ENCODE measurements around the gene KCNV2.

Gene KCNV2

GRCh38 chr9:2755285-2755684 lies 38.0 kb downstream of the KCNV2 start:
- no CpG with 5 or more reads among the region's 1 CpG for WGBS, 2 donors (ENCODE audit: extremely low coverage in 2 of 2, insufficient read length in 2 of 2, insufficient replicate concordance in 1 of 2)
- Histone ChIP-seq H3K4me1 (ENCODE audit: control insufficient read depth in 2 of 2, insufficient read depth in 1 of 2, low read depth in 1 of 2, low read length in 2 of 2) (no peaks in the 10 kb centered on the region), H2BK12ac (ENCODE audit: low read length) (no peak overlapping the region), H3K27ac (replicated peaks; ENCODE audit: low read length) (no peak overlapping the region), H3K79me1 (ENCODE audit: low read depth, low read length) (no peaks in the 10 kb centered on the region), H3K4me3 (ENCODE audit: low read length in 2 of 2) (no peak overlapping the region), H3K23ac (ENCODE audit: low read depth, low read length, poor library complexity) (no peak overlapping the region), H4K8ac (ENCODE audit: low read depth, low read length) (no peak overlapping the region), H4K91ac (ENCODE audit: low read depth, low read length, poor library complexity) (no peak overlapping the region), H3K9me3 (replicated peaks in 1 of 2; ENCODE audit: control insufficient read depth in 2 of 2, insufficient read depth in 1 of 2, low read depth in 1 of 2, low read length in 2 of 2) (peaks cover 0 to 11% of the 10 kb centered on the region in 2 donors), H3K14ac (ENCODE audit: low read length) (no peak overlapping the region), H2BK15ac (ENCODE audit: low read length) (no peak overlapping the region), H3K4me2 (ENCODE audit: insufficient read depth, low read length, poor library complexity, severe bottlenecking) (no peak overlapping the region), H3K18ac (ENCODE audit: low read length) (no peak overlapping the region), H2AFZ (ENCODE audit: low read length) (no peak overlapping the region), H2BK120ac (ENCODE audit: low read depth, low read length) (no peak overlapping the region), H2AK5ac (ENCODE audit: low read depth, low read length) (no peak overlapping the region), H2BK5ac (ENCODE audit: low read length) (no peak overlapping the region), H3K9ac (ENCODE audit: low read depth, low read length, poor library complexity) (no peak overlapping the region), H3K4ac (ENCODE audit: low read length) (no peak overlapping the region), H3K27me3 (ENCODE audit: control insufficient read depth in 3 of 3, insufficient read depth in 3 of 3, low read depth in 1 of 3, low read length in 3 of 3) (no peaks in the 10 kb centered on the region), H3K36me3 (replicated peaks in 1 of 2; ENCODE audit: control insufficient read depth in 2 of 2, insufficient read depth in 2 of 2, low read length in 2 of 2) (peaks cover under 1 to 34% of the 10 kb centered on the region in 2 donors)
- DNase-seq (ENCODE audit: low spot score): no peak

GRCh38 chr9:2758162-2758897 lies 41.0 kb downstream of the KCNV2 start:
- Histone ChIP-seq H3K4me2 (ENCODE audit: insufficient read depth, low read length, poor library complexity, severe bottlenecking) (no peak overlapping the region), H2AK5ac (ENCODE audit: low read depth, low read length) (no peak overlapping the region), H4K8ac (ENCODE audit: low read depth, low read length) (no peak overlapping the region), H3K18ac (ENCODE audit: low read length) (no peak overlapping the region), H3K4ac (ENCODE audit: low read length) (no peak overlapping the region), H3K9ac (ENCODE audit: low read depth, low read length, poor library complexity) (no peak overlapping the region), H3K4me3 (ENCODE audit: low read length in 2 of 2) (no peak overlapping the region), H2AFZ (ENCODE audit: low read length) (no peak overlapping the region), H3K9me3 (replicated peaks in 1 of 2; ENCODE audit: control insufficient read depth in 2 of 2, insufficient read depth in 1 of 2, low read depth in 1 of 2, low read length in 2 of 2) (peaks cover 0 to 7% of the 10 kb centered on the region in 2 donors), H2BK5ac (ENCODE audit: low read length) (no peak overlapping the region), H3K14ac (ENCODE audit: low read length) (no peak overlapping the region), H2BK12ac (ENCODE audit: low read length) (no peak overlapping the region), H3K27ac (replicated peaks; ENCODE audit: low read length) (no peak overlapping the region), H3K79me1 (ENCODE audit: low read depth, low read length) (no peaks in the 10 kb centered on the region), H2BK120ac (ENCODE audit: low read depth, low read length) (no peak overlapping the region), H4K91ac (ENCODE audit: low read depth, low read length, poor library complexity) (no peak overlapping the region), H3K36me3 (replicated peaks in 1 of 2; ENCODE audit: control insufficient read depth in 2 of 2, insufficient read depth in 2 of 2, low read length in 2 of 2) (peaks cover 0 to 33% of the 10 kb centered on the region in 2 donors), H3K23ac (ENCODE audit: low read depth, low read length, poor library complexity) (no peak overlapping the region), H2BK15ac (ENCODE audit: low read length) (no peak overlapping the region), H3K4me1 (ENCODE audit: control insufficient read depth in 2 of 2, insufficient read depth in 1 of 2, low read depth in 1 of 2, low read length in 2 of 2) (no peaks in the 10 kb centered on the region), H3K27me3 (ENCODE audit: control insufficient read depth in 3 of 3, insufficient read depth in 3 of 3, low read depth in 1 of 3, low read length in 3 of 3) (no peaks in the 10 kb centered on the region)
- DNase-seq (ENCODE audit: low spot score): no peak
- no CpG with 5 or more reads among the region's 2 CpGs for WGBS, 2 donors (ENCODE audit: extremely low coverage in 2 of 2, insufficient read length in 2 of 2, insufficient replicate concordance in 1 of 2)

GRCh38 chr9:2758898-2759510 lies 41.7 kb downstream of the KCNV2 start:
- Histone ChIP-seq H3K4ac (ENCODE audit: low read length) (no peak overlapping the region), H3K27ac (replicated peaks; ENCODE audit: low read length) (no peak overlapping the region), H2AK5ac (ENCODE audit: low read depth, low read length) (no peak overlapping the region), H3K36me3 (replicated peaks in 1 of 2; ENCODE audit: control insufficient read depth in 2 of 2, insufficient read depth in 2 of 2, low read length in 2 of 2) (peaks cover 0 to 40% of the 10 kb centered on the region in 2 donors), H3K27me3 (ENCODE audit: control insufficient read depth in 3 of 3, insufficient read depth in 3 of 3, low read depth in 1 of 3, low read length in 3 of 3) (no peaks in the 10 kb centered on the region), H3K18ac (ENCODE audit: low read length) (no peak overlapping the region), H2BK12ac (ENCODE audit: low read length) (no peak overlapping the region), H3K4me2 (ENCODE audit: insufficient read depth, low read length, poor library complexity, severe bottlenecking) (no peak overlapping the region), H3K23ac (ENCODE audit: low read depth, low read length, poor library complexity) (no peak overlapping the region), H2BK5ac (ENCODE audit: low read length) (no peak overlapping the region), H2BK15ac (ENCODE audit: low read length) (no peak overlapping the region), H3K9ac (ENCODE audit: low read depth, low read length, poor library complexity) (no peak overlapping the region), H2AFZ (ENCODE audit: low read length) (no peak overlapping the region), H3K79me1 (ENCODE audit: low read depth, low read length) (no peaks in the 10 kb centered on the region), H4K8ac (ENCODE audit: low read depth, low read length) (no peak overlapping the region), H3K4me1 (ENCODE audit: control insufficient read depth in 2 of 2, insufficient read depth in 1 of 2, low read depth in 1 of 2, low read length in 2 of 2) (no peaks in the 10 kb centered on the region), H3K14ac (ENCODE audit: low read length) (no peak overlapping the region), H3K4me3 (ENCODE audit: low read length in 2 of 2) (no peak overlapping the region), H4K91ac (ENCODE audit: low read depth, low read length, poor library complexity) (no peak overlapping the region), H2BK120ac (ENCODE audit: low read depth, low read length) (no peak overlapping the region), H3K9me3 (replicated peaks in 1 of 2; ENCODE audit: control insufficient read depth in 2 of 2, insufficient read depth in 1 of 2, low read depth in 1 of 2, low read length in 2 of 2) (peaks cover 0 to 7% of the 10 kb centered on the region in 2 donors)
- DNase-seq (ENCODE audit: low spot score): no peak
- no CpG with 5 or more reads among the region's 1 CpG for WGBS, 2 donors (ENCODE audit: extremely low coverage in 2 of 2, insufficient read length in 2 of 2, insufficient replicate concordance in 1 of 2)

- H3K27me3 ChIP-seq (ENCODE audit: control insufficient read depth in 3 of 3, insufficient read depth in 3 of 3, low read depth in 1 of 3, low read length in 3 of 3): no peaks in the 10 kb centered on the region
- no peak overlapping the region for H3K27ac ChIP-seq (replicated peaks; ENCODE audit: low read length)
- H4K91ac ChIP-seq (ENCODE audit: low read depth, low read length, poor library complexity): no peak overlapping the region
- no peak overlapping the region for H3K14ac ChIP-seq (ENCODE audit: low read length)
- H2BK12ac ChIP-seq (ENCODE audit: low read length): no peak overlapping the region
- peaks cover 0 to 4% of the 10 kb centered on the region in 2 donors for H3K9me3 ChIP-seq (replicated peaks in 1 of 2; ENCODE audit: control insufficient read depth in 2 of 2, insufficient read depth in 1 of 2, low read depth in 1 of 2, low read length in 2 of 2)
- H2AK5ac ChIP-seq (ENCODE audit: low read depth, low read length): no peak overlapping the region
- peaks cover 0 to 47% of the 10 kb centered on the region in 2 donors for H3K36me3 ChIP-seq (replicated peaks in 1 of 2; ENCODE audit: control insufficient read depth in 2 of 2, insufficient read depth in 2 of 2, low read length in 2 of 2)
- H3K79me1 ChIP-seq (ENCODE audit: low read depth, low read length): no peaks in the 10 kb centered on the region
- H2AFZ ChIP-seq (ENCODE audit: low read length): no peak overlapping the region
- H3K4me1 ChIP-seq (ENCODE audit: control insufficient read depth in 2 of 2, insufficient read depth in 1 of 2, low read depth in 1 of 2, low read length in 2 of 2): no peaks in the 10 kb centered on the region
- no CpG with 5 or more reads among the region's 4 CpGs for WGBS, 2 donors (ENCODE audit: extremely low coverage in 2 of 2, insufficient read length in 2 of 2, insufficient replicate concordance in 1 of 2)
- no peak for DNase-seq (ENCODE audit: low spot score)
- no peak overlapping the region for H4K8ac ChIP-seq (ENCODE audit: low read depth, low read length)
- H2BK15ac ChIP-seq (ENCODE audit: low read length): no peak overlapping the region
- H3K23ac ChIP-seq (ENCODE audit: low read depth, low read length, poor library complexity): no peak overlapping the region
- H3K4ac ChIP-seq (ENCODE audit: low read length): no peak overlapping the region
- H2BK120ac ChIP-seq (ENCODE audit: low read depth, low read length): no peak overlapping the region
- no peak overlapping the region for H2BK5ac ChIP-seq (ENCODE audit: low read length)
- no peak overlapping the region for H3K4me2 ChIP-seq (ENCODE audit: insufficient read depth, low read length, poor library complexity, severe bottlenecking)
- no peak overlapping the region for H3K9ac ChIP-seq (ENCODE audit: low read depth, low read length, poor library complexity)
- no peak overlapping the region for H3K4me3 ChIP-seq (ENCODE audit: low read length in 2 of 2)
- no peak overlapping the region for H3K18ac ChIP-seq (ENCODE audit: low read length)
Observed at GRCh38 chr9:2761424-2761823, 44.1 kb downstream of the KCNV2 start.
